Islet precursor cell (in vitro differentiated cells): ENCODE measurements around the gene RAB15.

Experiments
- DNase-seq: peaks from one replicate; pipeline ENCODE4 v3.0.0-alpha.2; 2018

The RAB15 gene

DNA sequence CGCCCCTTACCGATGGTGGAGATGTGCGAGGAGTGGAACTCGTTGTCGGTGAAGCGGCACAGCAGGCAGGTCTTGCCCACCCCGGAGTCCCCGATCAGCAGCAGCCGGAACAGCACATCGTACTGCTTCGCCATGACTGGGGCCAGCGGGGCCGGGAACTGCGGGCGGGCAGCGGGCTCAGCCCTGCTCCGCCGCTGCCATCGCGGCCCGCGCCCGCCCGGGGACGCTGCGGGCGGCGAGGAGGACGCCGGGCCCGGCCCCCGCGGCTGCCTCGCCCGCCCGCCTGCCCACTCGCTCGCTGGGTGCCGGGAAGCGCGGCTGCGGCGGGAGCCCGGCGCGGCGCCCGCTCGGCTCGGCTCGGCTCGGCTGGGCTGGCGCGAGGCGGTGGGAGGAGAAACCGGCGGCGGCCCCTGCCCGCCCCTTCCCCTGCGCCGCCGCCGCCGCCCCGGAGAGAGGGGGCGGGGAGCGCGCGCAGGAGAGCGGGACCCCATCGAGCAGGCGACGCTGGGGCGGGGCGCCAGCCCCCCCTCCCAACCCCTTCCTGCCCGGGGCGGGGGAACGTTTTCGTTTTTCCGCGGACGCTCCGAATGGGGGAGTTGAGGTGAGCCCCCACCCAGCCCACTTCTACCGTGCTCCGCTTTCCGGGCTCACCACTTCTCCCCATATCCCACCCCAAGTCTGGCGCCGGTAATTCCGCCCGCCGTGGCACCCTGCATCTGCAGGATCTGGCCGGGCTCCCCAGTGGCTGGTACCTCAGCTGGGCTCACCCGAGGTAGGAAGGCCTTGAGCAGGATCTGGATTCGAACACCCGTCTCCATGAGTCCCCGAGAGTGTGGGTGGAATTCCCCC is at the start of gene RAB15:
Gene RAB15 (minus strand): TSS at position 394 of the 849 bp plus-strand sequence. CDS start 260 bp downstream, at position 134.
- DNase-seq, result peak; percentile 68

DNA sequence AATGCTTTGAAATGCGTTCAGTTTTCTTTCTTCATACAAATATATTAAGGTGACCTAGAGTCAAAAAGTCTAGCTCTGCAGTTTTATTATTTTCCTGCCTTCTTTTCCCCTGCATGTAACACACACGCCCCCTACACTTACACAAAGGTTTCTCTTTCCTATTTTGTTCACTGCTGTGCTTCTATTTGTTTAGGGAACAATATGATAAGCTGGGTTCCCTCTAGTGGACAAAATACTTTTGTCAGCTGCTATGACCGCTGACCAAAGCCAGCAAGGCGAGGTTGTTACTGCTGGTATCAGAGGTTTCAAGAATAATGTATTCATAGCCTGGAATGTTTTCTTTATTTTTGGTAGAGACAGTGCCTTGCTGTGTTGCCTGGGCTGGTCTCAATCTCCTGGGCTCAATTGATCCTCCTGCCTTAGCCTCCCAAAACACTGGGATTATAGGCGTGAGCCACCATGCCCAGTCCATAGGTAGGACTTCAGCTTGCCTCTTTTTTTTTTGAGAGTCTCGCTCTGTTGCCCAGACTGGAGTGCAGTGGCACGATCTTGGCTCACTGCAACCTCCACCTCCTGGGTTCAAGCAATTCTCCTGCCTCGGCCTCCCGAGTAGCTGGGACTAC is 47.9 kb upstream of the RAB15 start:
- DNase-seq, result peak; percentile 70

- no peak for DNase-seq
Measured at GRCh38 chr14:65016471-65016870, 44.3 kb upstream of the RAB15 start.

DNA sequence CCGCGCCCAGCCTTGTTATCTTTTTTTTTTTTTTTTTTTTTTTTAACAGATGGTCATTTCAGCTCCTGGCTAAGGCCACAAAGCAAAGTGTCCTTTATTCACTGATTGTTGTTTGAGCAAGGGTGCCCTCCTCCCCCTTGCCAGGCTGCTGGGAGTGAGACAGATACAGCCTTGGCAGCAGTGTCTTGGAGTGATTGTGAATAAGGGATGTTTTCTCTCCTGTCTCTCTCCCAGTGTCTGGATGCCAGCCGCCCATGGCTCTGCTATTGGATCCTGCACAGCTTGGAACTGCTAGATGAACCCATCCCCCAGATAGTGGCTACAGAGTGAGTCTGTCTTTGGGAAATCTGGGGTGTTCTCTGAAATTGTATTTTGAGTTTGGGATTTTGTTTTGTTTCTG is 43.3 kb upstream of the RAB15 start:
- no peak for DNase-seq

GRCh38 chr14:65012353-65012752 is 40.2 kb upstream of the RAB15 start:
- no peak for DNase-seq

- DNase-seq, result no peak
Measured at GRCh38 chr14:65011538-65011937, 39.4 kb upstream of the RAB15 start.

- DNase-seq, result no peak
Measured at GRCh38 chr14:65010211-65010931, 38.2 kb upstream of the RAB15 start.

DNA sequence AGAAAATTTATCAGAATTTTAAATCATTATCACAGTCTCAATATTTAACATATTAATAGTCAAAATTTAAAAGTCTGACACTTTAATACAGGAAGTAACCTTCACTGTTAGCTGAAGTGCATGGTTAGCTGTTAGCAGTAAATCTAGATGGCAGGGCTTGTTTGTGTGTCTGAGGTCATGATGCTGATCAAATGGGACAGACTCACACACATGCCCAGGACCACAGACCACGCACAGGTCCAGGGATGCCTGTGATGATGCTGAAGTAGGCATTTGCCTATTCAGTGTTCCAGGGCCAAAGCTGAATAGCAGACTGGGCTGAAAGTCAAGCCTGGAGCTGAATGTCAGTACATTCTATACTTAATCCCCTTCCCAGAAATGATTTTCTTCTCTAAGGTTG is 35.1 kb upstream of the RAB15 start:
- no peak for DNase-seq

DNA sequence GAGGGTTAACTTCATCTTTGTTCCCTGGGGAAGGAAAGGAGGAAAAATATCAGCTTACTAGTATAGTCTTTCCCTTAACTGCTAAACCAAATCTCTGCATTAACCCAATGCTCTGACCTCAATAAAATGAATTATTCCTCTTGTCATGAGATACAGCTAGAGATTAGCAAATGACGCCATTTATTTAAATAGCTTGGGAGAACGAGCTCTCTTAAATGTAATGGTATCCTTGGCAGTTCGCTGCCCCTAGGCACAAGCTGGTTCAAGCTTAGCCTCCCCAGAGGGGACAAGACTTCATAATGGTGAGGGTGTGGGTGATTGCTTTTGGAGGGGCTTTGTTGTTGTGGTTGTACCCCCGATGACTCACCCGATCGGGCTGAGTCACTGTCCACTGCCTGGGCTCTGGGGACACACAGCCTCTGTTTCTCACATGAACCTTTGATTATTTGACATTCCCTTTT is 34.2 kb upstream of the RAB15 start:
- DNase-seq, result no peak

GRCh38 chr14:65003394-65003793 is 31.3 kb upstream of the RAB15 start:
- no peak for DNase-seq

GRCh38 chr14:65002586-65003210 is 30.6 kb upstream of the RAB15 start:
- no peak for DNase-seq

DNA sequence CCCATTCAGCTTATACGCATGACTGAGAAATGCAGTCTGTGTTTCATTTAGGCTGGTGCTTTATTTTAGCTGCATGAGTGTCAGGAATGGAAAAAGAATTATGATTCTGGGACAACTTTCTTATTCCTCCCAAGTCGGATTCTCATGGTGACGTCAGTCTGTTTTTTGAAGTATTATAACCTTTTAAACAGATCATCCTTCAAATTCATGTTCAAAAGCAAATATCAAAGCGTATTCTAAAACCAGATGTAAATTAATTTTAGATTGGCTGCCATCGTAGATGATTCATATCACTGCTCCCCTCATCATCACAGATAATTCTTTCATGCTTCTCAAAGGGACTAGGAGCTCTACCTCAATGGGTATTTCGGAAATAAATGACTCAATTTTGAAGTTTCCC is 29.6 kb upstream of the RAB15 start:
- no peak for DNase-seq

- DNase-seq, result no peak
Measured at GRCh38 chr14:65000898-65001591, 28.9 kb upstream of the RAB15 start.

- DNase-seq, result no peak
Measured at GRCh38 chr14:64998455-64998931, 26.4 kb upstream of the RAB15 start.

- no peak for DNase-seq
Measured at GRCh38 chr14:64997108-64997794, 25.1 kb upstream of the RAB15 start.

DNA sequence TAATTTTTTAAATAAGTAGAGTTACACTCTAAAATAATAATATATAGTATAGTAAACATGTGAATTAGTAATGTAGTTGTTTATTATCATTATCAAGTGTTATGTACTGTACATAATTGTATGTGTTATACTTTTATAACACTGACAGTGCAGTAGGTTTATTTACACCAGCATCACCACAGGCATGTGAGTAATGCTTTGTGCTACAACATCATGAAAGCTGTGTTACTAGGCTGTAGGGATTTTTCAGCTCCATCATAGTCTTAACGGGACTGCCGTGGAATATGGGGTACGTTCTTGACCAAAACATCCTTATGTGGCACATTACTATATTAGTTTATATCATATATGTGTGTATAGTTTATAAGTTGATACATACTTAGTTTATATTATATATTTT is 23.2 kb upstream of the RAB15 start:
- no peak for DNase-seq

GRCh38 chr14:64994540-64994939 is 22.4 kb upstream of the RAB15 start:
- no peak for DNase-seq

DNA sequence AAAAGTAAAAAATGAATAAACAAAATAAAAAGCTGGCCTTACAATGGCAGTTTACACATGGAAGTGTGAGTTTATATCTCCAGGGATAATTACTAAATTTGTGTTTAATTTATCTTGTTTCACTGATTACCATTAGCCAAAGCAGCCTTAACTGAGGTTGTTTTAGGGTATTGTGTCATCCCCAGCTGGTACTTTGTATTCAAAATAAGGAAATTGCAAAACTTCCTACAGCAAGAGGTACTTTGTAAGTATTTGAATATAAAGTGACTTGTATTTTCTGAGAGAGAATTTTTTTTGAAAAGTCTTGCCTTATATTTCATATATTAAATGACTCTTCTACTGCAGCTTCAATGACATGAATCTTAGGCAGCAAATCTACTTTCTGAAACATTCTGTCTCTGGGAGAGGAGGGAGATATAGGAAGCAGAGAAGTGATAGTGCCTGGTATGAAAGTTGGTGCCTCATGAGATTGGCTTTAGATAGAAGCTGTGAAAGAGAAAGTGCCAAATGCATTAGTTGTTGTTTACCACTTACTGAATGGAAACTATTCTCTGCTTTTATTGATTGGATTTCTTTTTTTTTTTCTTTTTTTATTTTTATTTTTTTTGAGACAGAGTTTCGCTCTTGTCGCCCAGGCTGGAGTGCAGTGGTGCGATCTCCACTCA is 21.3 kb upstream of the RAB15 start:
- DNase-seq, result no peak

DNA sequence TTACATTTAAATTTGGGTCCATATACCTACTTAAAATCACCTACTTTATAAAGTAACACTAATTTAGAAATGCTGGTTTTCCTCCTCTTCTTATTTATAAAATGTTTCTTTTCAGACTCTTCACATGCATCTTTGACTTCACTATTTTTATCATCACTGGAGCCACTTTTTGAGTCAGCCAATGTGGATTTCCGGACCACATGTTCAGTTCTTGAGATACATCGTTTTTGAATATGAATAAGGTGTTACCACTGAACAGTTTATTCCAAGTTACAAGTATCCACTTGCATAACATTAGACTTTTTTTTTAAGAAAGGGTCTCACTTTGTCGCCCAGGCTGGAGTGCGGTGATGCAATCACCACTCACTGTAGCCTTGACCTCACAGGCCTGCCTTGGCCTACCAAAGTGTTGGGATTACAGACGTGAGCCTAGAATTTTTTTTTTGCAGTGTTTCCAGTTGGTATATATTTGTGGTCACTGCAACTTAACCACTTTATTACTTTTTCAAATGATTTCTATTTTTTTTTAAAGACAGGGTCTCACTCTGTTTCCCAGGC is 20.3 kb upstream of the RAB15 start:
- no peak for DNase-seq

- DNase-seq, result no peak
Measured at GRCh38 chr14:64990939-64991338, 18.8 kb upstream of the RAB15 start.

DNA sequence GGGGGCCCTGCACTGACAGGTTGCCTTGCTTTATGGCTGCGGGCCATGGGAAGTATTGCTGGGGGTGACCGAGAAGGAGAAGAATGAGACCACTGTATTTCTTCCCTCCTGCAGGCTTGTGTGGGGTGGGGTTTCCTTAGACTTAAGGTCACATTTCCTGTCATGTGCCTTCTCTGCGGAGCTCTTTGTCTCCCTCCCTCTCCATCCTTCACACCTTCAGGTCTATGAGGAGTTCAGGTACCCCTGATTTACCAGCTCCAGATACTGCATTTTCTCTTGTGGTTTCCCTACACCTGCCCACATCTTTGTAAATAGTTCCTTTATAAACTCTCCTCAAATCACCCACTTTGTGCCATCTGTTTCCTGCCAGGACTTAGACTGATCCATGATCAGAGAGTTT is 18.2 kb upstream of the RAB15 start:
- no peak for DNase-seq
